ENCODE results near the gene IRF1.
"Not testable (repeated sequence)": the region's sequence is repeated elsewhere in the genome, so short reads cannot be mapped to it uniquely, and the experiment has no call there.

The IRF1 gene

DNA sequence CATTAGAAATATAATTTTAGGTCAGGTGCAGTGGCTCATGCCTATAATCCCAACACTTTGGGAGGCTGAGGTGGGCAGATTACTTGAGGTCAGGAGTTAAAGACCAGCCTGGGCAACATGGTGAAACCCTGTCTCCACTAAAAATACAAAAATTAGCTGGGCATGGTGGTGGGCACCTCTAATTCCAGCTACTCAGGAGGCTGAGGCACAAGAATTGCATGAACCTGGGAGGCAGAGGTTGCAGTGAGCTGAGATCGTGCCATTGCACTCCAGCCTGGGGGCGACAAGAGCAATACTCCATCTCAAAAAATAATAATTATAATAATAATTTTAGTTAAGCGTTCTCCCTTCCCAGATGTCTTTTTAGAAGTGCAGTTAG is 52.3 kb downstream of the IRF1 start:
- not testable (repeated sequence) for DNase-seq

DNA sequence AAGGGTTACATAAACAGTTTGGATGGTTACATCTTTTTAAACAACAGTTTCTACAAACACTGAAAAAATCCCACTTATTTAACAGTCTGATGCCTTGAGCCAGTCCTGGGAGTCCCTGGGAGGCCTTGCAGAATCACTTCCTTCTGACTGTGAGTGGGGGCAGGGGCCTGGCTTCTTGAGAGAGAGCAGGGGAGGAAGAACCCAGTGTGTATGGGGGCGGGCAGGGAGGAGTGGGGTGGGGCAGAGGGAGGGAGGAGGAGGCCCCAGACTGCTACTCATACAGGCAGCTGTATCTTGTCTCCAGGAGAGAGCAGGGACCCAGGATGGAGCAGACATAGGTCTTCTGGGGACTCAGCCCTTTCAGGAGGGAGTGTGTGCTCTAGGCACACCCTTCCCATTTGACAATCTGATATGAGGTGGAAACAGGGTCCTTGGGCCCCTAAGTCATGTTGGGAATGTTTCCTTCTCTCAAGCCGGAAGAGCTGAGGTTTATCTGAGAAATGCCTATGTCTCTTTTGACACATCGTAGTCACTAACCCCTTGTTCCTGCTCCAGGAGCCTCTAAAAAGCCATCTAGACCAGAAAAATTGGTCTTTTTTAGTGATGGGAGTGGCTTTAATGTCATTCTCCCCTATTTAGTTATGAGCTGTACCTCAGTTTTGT is 52.8 kb downstream of the IRF1 start:
- DNase-seq: peak in 5 of 14 donors; percentile 20 to 44 (median 36)

DNA sequence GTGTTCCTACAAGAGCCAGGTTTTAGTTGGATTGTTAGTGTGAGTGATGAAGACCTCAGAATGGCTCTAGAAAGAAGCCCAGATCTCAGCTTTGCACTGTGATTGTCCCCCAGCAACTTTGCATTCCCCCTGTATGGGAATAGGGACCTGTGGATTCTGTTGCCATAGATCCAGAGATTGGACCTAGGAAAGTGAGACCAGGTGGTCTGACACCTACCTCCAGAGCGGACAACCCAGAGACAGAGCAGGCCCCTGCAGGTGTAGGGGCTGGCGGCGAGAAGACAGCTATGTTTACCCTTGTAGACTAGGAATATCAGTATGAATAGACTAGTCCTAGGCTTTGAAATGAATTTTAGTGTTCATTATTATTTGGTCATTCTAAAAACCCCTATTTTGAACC is 53.6 kb downstream of the IRF1 start:
- no peak for DNase-seq

DNA sequence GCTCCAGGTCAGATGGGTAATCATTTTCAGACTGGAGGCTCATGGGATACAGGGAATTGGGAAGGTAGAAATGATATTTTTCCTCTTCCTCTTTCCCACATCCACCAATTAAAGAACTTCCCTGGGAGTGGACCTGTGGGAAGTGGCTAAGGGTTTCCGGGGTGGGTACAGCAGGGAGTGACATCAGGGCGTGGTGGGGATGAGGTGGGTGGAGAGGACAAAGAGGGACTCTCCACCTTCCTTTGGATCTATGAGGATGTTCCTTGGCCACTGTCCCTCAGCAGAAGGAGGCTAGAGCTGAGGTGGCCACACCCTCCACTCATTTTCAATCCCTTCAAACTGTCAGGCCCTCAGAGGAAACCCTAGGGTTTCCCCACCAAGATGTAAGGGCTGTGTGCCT is 54.7 kb downstream of the IRF1 start:
- DNase-seq: no peak

DNA sequence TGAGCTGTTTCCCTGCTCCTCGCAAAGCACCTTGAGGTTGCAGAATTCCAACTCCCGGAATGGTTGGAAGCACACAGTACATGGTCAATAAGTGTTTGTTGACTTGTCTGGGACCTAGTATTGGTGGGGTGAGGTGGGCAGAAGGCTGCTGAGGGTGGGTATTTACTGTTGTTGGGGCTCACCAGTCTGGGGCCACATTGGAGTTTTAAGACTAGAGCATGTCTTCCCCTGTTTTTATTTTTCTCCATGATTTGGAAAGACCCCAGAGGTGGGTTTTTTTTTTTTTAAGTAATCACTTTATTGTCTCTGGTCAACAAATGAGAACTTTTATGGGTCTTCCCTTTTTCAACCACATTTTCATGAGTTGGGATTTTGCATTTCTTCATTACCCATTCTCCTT is 55.1 kb downstream of the IRF1 start:
- no peak for DNase-seq

DNA sequence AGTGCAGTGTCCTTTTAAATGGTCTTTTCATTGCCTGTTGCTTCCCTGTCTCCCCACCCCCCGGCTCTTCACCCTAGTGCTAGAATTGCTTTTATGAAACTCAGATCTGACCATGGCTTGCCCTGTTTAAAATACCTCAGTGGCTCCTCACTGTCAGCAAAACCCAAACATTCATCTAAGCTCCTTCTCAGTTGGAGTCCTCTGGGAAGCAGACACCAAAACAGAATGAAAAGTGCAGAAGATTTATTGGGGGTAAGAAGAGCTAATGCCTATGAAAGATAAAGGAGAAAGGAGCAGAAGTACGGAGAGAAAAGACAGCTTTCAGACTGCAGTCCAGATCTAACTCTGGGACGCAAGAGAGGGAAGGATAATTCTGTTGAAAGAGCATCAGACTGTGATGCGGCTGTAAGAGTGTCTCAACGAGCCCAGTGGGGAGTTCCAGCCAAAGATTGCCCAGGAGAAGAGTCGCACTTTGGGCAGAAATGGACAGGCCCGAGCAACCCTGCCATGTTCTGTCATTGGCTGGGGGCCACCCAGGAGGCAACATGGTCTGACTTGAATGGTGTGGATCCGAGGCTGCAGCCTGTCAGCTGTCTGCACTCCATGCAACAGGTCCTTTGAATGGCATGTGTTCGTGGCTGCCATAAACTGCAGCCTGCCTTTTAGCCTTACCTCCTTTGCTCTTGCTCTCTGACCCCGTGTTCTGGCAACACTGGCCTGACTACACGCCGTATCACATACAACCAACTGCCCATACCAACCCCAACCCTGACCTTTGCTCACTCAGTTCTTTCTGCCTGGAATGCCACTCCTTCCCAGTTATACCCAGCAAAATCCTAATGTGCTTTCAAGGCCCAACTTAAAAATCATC is 55.9 kb downstream of the IRF1 start:
- no peak for DNase-seq

DNA sequence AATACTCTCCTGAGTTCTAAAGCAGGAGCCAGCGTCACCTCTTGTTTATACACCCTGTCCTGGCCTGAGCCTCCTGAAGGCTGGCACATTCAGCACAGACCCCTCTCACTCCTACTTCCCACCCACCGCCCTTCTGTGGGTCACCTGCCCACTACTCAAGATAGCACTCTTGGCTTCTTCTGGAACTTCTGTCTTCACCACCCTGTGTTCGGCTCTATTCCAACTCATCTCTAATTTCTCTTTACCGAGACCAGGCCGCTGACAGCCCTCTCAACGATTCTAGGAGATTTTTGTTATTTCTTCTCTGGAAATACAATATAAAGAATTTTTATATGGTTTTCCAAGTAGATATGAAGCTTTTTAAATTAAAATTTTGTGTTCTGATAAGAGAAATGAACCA is 57.4 kb downstream of the IRF1 start:
- no peak for DNase-seq

DNA sequence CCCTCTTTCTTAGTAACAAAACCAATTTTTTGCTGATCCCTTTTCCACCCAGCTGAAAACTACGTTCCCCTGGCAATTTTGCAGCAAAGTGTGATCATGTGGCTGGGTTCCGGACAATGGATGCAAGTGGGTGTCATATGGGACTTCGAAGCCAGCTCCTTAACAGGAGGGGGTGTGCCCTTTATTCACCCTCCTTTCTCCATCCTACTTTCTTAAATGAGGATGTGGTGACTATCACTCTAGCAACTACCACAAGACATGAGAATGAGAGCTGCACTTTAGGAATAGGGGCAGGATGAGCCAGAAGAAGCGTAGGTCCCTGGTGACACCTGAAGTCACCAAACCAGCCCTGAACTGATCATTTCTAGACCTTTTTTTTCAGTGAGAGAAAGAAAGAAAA is 58.9 kb downstream of the IRF1 start:
- no peak for DNase-seq

Measured in C1 segment of cervical spinal cord (tissue), 14 donors.